IPS DF 4.7 (cell line): Measurements from ENCODE around the gene TACC2.
"Not testable (repeated sequence)": the region's sequence is repeated elsewhere in the genome, so short reads cannot be mapped to it uniquely, and the experiment has no call there.

Experiments
- DNase-seq: peaks from one replicate; pipeline ENCODE4 v3.0.0-alpha.2; 2013; ENCODE audit warnings: low spot score; ENCODE audit errors: extremely low read depth

Gene TACC2

GRCh38 chr10:122091722-122092121 lies 102.8 kb downstream of the TACC2 start:
- no peak for DNase-seq

- no peak for DNase-seq
Measured at GRCh38 chr10:122093076-122093475, 104.1 kb downstream of the TACC2 start.

GRCh38 chr10:122096181-122096580 lies 107.2 kb downstream of the TACC2 start:
- DNase-seq: not testable (repeated sequence)

- no peak for DNase-seq
Measured at GRCh38 chr10:122096705-122097104, 107.7 kb downstream of the TACC2 start.

- DNase-seq: no peak
Measured at GRCh38 chr10:122097935-122098334, 109.0 kb downstream of the TACC2 start.

- no peak for DNase-seq
Measured at GRCh38 chr10:122098924-122099323, 110.0 kb downstream of the TACC2 start.

GRCh38 chr10:122099562-122099961 lies 110.6 kb downstream of the TACC2 start:
- no peak for DNase-seq

- DNase-seq: no peak
Measured at GRCh38 chr10:122102146-122102868, 113.3 kb downstream of the TACC2 start.

- DNase-seq: no peak
Measured at GRCh38 chr10:122102869-122103525, 114.0 kb downstream of the TACC2 start.

GRCh38 chr10:122103592-122103991 lies 114.6 kb downstream of the TACC2 start:
- no peak for DNase-seq

GRCh38 chr10:122108786-122109185 lies 119.8 kb downstream of the TACC2 start:
- DNase-seq: not testable (repeated sequence)

- DNase-seq: no peak
Measured at GRCh38 chr10:122112021-122112616, 123.2 kb downstream of the TACC2 start.

GRCh38 chr10:122112625-122113160 lies 123.7 kb downstream of the TACC2 start:
- no peak for DNase-seq

GRCh38 chr10:122113161-122113944 lies 124.4 kb downstream of the TACC2 start:
- DNase-seq: no peak

GRCh38 chr10:122113945-122114747 lies 125.2 kb downstream of the TACC2 start:
- no peak for DNase-seq

- DNase-seq: no peak
Measured at GRCh38 chr10:122115874-122116273, 126.9 kb downstream of the TACC2 start.

- no peak for DNase-seq
Measured at GRCh38 chr10:122116331-122116730, 127.4 kb downstream of the TACC2 start.

GRCh38 chr10:122117475-122117874 lies 128.5 kb downstream of the TACC2 start:
- DNase-seq: no peak

- no peak for DNase-seq
Measured at GRCh38 chr10:122120008-122120744, 131.2 kb downstream of the TACC2 start.

GRCh38 chr10:122121059-122121458 lies 132.1 kb downstream of the TACC2 start:
- DNase-seq: no peak
